Osteoblast (primary cell): ENCODE measurements around the gene CHCHD10. TPM values are rescaled to one million over a fixed set of nuclear protein-coding genes. Genes with fewer than 3 reads are reported as not detected.
A peak's percentile ranks its signal among the peaks of the same experiment; 100 is the strongest.

ENCODE experiments used
- DNase-seq: peaks from one replicate; pipeline ENCODE4 v3.0.0; 2011; ENCODE audit warnings: low spot score, mixed read lengths; ENCODE audit not compliant: insufficient read length; ENCODE audit errors: missing footprints
- H2AFZ ChIP-seq: 2 replicates; pipeline ENCODE4 v1.6.0; 2011; ENCODE audit warnings: mild to moderate bottlenecking, low read length
- H3K27ac ChIP-seq: 2 replicates; pipeline ENCODE4 v1.5.1; 2011; ENCODE audit warnings: mild to moderate bottlenecking, low read depth, low read length, moderate library complexity
- H3K27me3 ChIP-seq: 2 replicates; pipeline ENCODE4 v1.6.0; 2012; ENCODE audit warnings: mild to moderate bottlenecking, control low read depth, inconsistent platforms, low read length, moderate library complexity; ENCODE audit not compliant: insufficient read depth
- H3K36me3 ChIP-seq: 2 replicates; pipeline ENCODE4 v1.5.1; 2011; ENCODE audit warnings: mild to moderate bottlenecking, low read length, control low read depth, moderate library complexity; ENCODE audit not compliant: insufficient read depth
- H3K4me1 ChIP-seq: 2 replicates; pipeline ENCODE4 v1.5.1; 2011; ENCODE audit warnings: mild to moderate bottlenecking, low read length, control low read depth, moderate library complexity; ENCODE audit not compliant: insufficient read depth
- H3K4me2 ChIP-seq: 2 replicates; pipeline ENCODE4 v1.6.0; 2011; ENCODE audit warnings: mild to moderate bottlenecking, low read length; ENCODE audit not compliant: insufficient read depth
- H3K4me3 ChIP-seq: fragments of 200-600 bp; sonication (generic); 3 replicates; pipeline ENCODE4 v1.5.1; 2012; ENCODE audit warnings: mild to moderate bottlenecking, low read length, inconsistent platforms; ENCODE audit not compliant: insufficient read depth
- H3K79me2 ChIP-seq: 2 replicates; pipeline ENCODE4 v1.6.0; 2012; ENCODE audit warnings: mild to moderate bottlenecking, low read length, control low read depth, inconsistent platforms; ENCODE audit not compliant: insufficient read depth
- H3K9me3 ChIP-seq: 2 replicates; pipeline ENCODE4 v1.5.1; 2011; ENCODE audit warnings: low read depth, low read length, control low read depth
- H4K20me1 ChIP-seq: 2 replicates; pipeline ENCODE4 v1.6.0; 2012; ENCODE audit warnings: mild to moderate bottlenecking, low read length, control low read depth; ENCODE audit not compliant: insufficient read depth
- total RNA-seq: library from RNA; depleted of rRNA; stranded (reverse); fragments of >200 nt; gene quantifications from 2 replicates; pipeline ENCODE4 v1.2.3, GENCODE V29; 2012
- TF ChIP-seq, protein P1 (sequence below): IDR thresholded peaks from 2 replicates; pipeline ENCODE4 v1.5.1; 2011; ENCODE audit warnings: mild to moderate bottlenecking, low read depth, low read length, moderate library complexity; ENCODE audit errors: extremely low read depth

CHCHD10 gene
- 0.88 and 1.1 TPM in 2 replicates for total RNA-seq

DNA sequence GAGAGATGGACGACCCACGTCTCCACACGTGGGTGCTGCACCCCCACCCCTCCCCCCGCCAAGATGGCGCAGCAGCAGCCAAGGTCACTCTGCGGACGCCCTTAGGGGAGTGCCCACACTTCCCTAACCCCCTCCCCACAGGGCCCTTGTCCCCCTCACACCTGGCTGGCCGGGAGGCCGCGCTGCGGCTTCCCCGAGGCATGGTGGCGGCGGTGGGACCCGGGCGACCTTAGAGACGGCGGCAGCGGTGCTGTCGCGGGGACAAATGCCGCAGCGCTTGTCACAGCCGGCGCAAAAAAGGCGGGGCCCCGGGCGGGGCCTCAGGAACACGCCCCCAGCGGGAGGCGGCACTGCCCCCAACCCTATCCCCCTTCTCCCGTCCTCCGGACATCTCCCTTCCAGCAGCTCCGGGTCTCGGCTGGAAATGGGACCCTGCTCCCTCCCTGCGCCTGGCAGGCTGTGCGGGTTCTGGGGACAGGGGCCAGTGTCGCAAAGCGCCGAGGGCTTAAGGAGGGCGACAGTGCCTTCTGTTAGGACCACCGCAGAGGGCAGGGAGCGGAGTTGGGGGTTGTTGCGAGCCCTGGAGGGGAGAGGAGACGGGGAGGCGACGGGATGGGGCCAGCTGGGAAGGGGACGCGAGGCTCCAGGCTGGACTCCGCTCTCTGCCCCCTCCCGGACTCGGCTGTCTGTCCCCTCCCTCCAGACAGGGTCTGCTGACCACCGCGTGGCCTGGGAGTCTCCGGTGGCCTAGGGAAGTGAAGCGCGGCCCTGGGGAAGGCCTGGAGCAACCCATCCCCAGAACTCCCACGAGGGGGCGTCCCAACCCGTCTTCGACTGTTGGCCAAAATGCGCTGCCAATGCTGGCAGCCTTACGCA is at the start of gene CHCHD10:
CHCHD10 (minus strand) TSS at position 300 of the 876 bp plus-strand sequence; CDS start at position 202, 98 bp downstream.
- peak; percentile 99 for DNase-seq

DNA sequence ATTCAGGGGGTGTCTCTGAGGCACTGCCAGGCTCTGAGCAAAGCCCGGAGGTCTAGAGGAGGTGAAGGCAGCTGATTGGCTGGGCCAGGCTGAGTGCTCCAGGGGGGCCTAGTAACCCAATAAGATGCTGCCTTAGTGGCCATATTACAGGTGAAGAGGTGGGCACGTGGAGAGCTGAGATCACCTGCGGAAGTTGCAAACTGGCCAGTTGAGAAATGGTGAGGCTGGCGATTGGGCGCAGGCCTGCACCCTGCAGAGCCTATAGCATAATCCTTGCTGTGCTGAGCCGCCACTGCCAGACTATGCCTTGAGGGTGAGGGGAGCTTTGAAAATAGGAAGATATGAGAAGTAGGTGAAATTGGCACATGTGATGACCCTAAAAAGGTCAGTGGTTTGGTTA is 49.4 kb upstream of the CHCHD10 start:
- H3K9me3 ChIP-seq: no peaks in the 10 kb centered on the region
- H3K36me3 ChIP-seq: peaks cover 57% of the 10 kb centered on the region
- no peak overlapping the region for H3K27ac ChIP-seq
- no peaks in the 10 kb centered on the region for H3K4me1 ChIP-seq
- H3K27me3 ChIP-seq: no peaks in the 10 kb centered on the region
- H3K79me2 ChIP-seq: no peaks in the 10 kb centered on the region
- H3K4me2 ChIP-seq: no peak overlapping the region
- no peak for DNase-seq
- H4K20me1 ChIP-seq: peaks cover 6% of the 10 kb centered on the region
- H3K4me3 ChIP-seq: no peak overlapping the region
- TF ChIP-seq, protein P1, sequence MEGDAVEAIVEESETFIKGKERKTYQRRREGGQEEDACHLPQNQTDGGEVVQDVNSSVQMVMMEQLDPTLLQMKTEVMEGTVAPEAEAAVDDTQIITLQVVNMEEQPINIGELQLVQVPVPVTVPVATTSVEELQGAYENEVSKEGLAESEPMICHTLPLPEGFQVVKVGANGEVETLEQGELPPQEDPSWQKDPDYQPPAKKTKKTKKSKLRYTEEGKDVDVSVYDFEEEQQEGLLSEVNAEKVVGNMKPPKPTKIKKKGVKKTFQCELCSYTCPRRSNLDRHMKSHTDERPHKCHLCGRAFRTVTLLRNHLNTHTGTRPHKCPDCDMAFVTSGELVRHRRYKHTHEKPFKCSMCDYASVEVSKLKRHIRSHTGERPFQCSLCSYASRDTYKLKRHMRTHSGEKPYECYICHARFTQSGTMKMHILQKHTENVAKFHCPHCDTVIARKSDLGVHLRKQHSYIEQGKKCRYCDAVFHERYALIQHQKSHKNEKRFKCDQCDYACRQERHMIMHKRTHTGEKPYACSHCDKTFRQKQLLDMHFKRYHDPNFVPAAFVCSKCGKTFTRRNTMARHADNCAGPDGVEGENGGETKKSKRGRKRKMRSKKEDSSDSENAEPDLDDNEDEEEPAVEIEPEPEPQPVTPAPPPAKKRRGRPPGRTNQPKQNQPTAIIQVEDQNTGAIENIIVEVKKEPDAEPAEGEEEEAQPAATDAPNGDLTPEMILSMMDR: no peak
- H2AFZ ChIP-seq: no peak overlapping the region

More for the DNA sequence above, at the start of gene CHCHD10:
- no peaks in the 10 kb centered on the region for H3K36me3 ChIP-seq
- peaks cover 16% of the 10 kb centered on the region for H3K4me1 ChIP-seq
- peak within 1 kb of the TSS; percentile 98 for H2AFZ ChIP-seq
- peak within 1 kb of the TSS; percentile 87 for H3K4me3 ChIP-seq
- H3K79me2 ChIP-seq: no peaks in the 10 kb centered on the region
- TF ChIP-seq, protein P1: peak; percentile 73
- H3K27ac ChIP-seq: peak within 1 kb of the TSS; percentile 53
- H3K4me2 ChIP-seq: peak within 1 kb of the TSS; percentile 98
- no peaks in the 10 kb centered on the region for H3K27me3 ChIP-seq
- H3K9me3 ChIP-seq: no peaks in the 10 kb centered on the region
- peaks cover 5% of the 10 kb centered on the region for H4K20me1 ChIP-seq

DNA sequence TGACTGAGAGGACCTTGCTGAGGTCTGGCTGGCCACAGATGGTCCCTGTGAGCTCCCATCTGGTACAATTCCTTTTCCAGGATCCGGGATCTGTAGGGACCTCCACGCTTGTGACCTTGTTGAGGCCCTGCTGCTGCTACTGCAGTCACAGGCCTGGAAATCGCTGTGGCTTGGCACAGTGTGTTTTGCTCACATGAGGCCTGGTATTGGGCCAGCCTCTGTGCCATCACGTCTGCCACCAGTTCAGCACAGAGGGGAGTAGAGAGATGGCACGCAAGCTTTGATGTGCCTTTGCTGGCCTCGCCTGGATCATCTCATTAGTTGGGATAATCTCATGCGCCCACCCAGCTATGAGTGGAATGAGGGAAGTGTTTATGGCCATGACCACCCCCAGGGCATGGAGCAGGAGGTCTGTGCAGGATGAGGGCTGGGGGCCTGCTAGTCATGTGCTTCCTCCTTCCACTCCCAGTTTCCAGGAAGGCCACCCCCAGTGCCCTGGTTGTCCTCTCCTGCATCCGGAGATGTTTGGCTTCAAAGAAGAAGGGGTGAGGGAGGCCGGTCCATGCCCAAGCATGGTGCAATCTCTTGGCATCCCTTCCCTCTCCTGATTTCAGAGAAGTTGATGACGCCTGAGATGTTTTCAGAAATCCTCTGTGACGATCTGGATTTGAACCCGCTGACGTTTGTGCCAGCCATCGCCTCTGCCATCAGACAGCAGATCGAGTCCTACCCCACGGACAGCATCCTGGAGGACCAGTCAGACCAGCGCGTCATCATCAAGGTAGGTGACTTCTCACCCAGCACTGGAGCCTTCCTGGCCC is 48.6 kb upstream of the CHCHD10 start:
- Histone ChIP-seq H2AFZ (no peak overlapping the region), H3K79me2 (no peaks in the 10 kb centered on the region), H3K4me2 (no peak overlapping the region), H3K27ac (no peak overlapping the region), H3K36me3 (peaks cover 65% of the 10 kb centered on the region), H3K27me3 (no peaks in the 10 kb centered on the region), H4K20me1 (peaks cover 6% of the 10 kb centered on the region), H3K4me3 (no peak overlapping the region), H3K9me3 (no peaks in the 10 kb centered on the region), H3K4me1 (no peaks in the 10 kb centered on the region)
- TF ChIP-seq, protein P1: no peak
- no peak for DNase-seq
